ENCODE data around the gene MED13L.

MED13L gene

GRCh38 chr12:116202433-116202832 is 75.1 kb downstream of the MED13L start:
- POLR2A ChIA-PET: no interaction called here
- CTCF ChIA-PET: interaction anchor here (1.2 kb wide), 1 partner anchor 61 kb away, joined by 3 read pairs; no protein-coding TSS in a partner anchor
- no peak for DNase-seq (ENCODE audit: extremely low spot score)
- TF ChIP-seq SUZ12 (IDR thresholded peaks at IDR 0.05) (no peak), CTBP1 (IDR thresholded peaks at IDR 0.05; ENCODE audit: borderline replicate concordance) (no peak), ARNT (IDR thresholded peaks at IDR 0.05) (no peak), FOXK2 (IDR thresholded peaks at IDR 0.05) (no peak), HDGF (IDR thresholded peaks at IDR 0.05; ENCODE audit: borderline replicate concordance) (no peak), L3MBTL2 (conservative IDR thresholded peaks at IDR 0.05) (no peak), NFRKB (IDR thresholded peaks at IDR 0.05) (no peak), SP1 (IDR thresholded peaks at IDR 0.05) (no peak), LEF1 (IDR thresholded peaks at IDR 0.05; ENCODE audit: borderline replicate concordance) (no peak), ELF4 (IDR thresholded peaks at IDR 0.05) (no peak), PKNOX1 (IDR thresholded peaks at IDR 0.05) (no peak), BHLHE40 (IDR thresholded peaks at IDR 0.05; ENCODE audit: borderline replicate concordance) (no peak), ZNF384 (IDR thresholded peaks at IDR 0.05) (no peak), FOXM1 (IDR thresholded peaks at IDR 0.05; ENCODE audit: borderline replicate concordance) (no peak), FOXA1 (IDR thresholded peaks at IDR 0.05) (no peak), TARDBP (IDR thresholded peaks at IDR 0.05) (no peak)

GRCh38 chr12:116201908-116202307 is 75.6 kb downstream of the MED13L start:
- no peak for TF ChIP-seq SUZ12 (IDR thresholded peaks at IDR 0.05)
- TF ChIP-seq TARDBP (IDR thresholded peaks at IDR 0.05): no peak
- no peak for TF ChIP-seq CTBP1 (IDR thresholded peaks at IDR 0.05; ENCODE audit: borderline replicate concordance)
- ChIA-PET POLR2A (no interaction called here), CTCF (interaction anchor here (1.2 kb wide), 1 partner anchor 60 kb away, joined by 3 read pairs; no protein-coding TSS in a partner anchor)
- no peak for DNase-seq (ENCODE audit: extremely low spot score)

DNA sequence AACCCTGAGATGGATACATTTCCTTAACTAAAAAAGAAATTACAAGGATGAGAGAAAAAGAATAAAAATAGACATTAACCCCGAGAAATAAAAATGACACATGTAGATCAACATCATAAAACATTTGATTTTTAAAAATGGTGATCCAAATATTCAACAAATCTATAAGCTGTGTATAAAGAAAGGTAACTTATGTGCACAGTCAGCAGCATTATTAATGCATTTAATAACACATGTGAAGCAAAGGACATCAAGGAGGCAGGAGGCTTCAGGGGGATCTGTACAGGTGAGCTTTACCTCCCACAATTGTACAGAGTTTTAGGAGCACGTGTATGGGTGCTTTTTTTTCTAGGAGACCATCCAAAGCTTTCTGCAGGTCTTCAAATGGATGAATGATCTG is 76.1 kb downstream of the MED13L start:
- ChIA-PET POLR2A (no interaction called here), CTCF (no interaction called here)
- TF ChIP-seq NFRKB (IDR thresholded peaks at IDR 0.05) (no peak), CTBP1 (IDR thresholded peaks at IDR 0.05; ENCODE audit: borderline replicate concordance) (no peak), ELF4 (IDR thresholded peaks at IDR 0.05) (no peak), FOXK2 (IDR thresholded peaks at IDR 0.05) (no peak), HDGF (IDR thresholded peaks at IDR 0.05; ENCODE audit: borderline replicate concordance) (no peak), ZNF384 (IDR thresholded peaks at IDR 0.05) (no peak), L3MBTL2 (conservative IDR thresholded peaks at IDR 0.05) (no peak), BHLHE40 (IDR thresholded peaks at IDR 0.05; ENCODE audit: borderline replicate concordance) (no peak), FOXM1 (IDR thresholded peaks at IDR 0.05; ENCODE audit: borderline replicate concordance) (no peak), LEF1 (IDR thresholded peaks at IDR 0.05; ENCODE audit: borderline replicate concordance) (no peak), SP1 (IDR thresholded peaks at IDR 0.05) (no peak), ARNT (IDR thresholded peaks at IDR 0.05) (no peak), PKNOX1 (IDR thresholded peaks at IDR 0.05) (no peak), SUZ12 (IDR thresholded peaks at IDR 0.05) (no peak), TARDBP (IDR thresholded peaks at IDR 0.05) (no peak)
- DNase-seq (ENCODE audit: extremely low spot score): no peak

GRCh38 chr12:116200812-116201211 is 76.7 kb downstream of the MED13L start:
- ChIA-PET CTCF (no interaction called here), POLR2A (no interaction called here)

DNA sequence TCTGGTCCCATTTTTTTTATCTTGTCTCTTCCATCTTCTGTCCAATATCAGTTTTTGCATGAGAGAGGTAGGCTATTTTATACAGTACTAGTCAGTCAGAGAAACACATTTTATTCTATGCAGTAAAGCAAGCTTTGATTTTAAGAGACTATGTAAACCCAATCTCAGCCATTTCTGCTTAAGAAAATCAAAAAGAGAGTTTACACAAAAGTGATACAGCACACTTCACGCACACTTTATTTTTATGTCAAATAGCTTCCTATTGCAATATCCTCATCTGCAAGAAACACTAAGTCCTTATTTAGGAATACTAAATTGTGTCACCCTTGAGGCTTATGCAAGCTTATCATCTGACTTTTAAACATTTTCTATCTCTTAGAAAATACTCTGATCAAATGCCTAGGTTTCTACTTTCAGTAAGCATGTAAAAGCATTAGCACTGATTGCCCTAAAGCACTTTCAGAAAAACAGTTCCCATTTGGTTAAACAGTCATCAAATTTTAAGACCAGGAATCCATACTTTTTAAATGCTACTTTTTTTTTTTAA is 78.3 kb downstream of the MED13L start:
- no peak for DNase-seq (ENCODE audit: extremely low spot score)
- POLR2A ChIA-PET: no interaction called here
- CTCF ChIA-PET: no interaction called here
- TF ChIP-seq SUZ12 (IDR thresholded peaks at IDR 0.05) (no peak), ZNF384 (IDR thresholded peaks at IDR 0.05) (no peak), PKNOX1 (IDR thresholded peaks at IDR 0.05) (no peak), FOXK2 (IDR thresholded peaks at IDR 0.05) (no peak), ELF4 (IDR thresholded peaks at IDR 0.05) (no peak), BHLHE40 (IDR thresholded peaks at IDR 0.05; ENCODE audit: borderline replicate concordance) (no peak), ARNT (IDR thresholded peaks at IDR 0.05) (no peak), LEF1 (IDR thresholded peaks at IDR 0.05; ENCODE audit: borderline replicate concordance) (no peak)

More at GRCh38 chr12:116200812-116201211, 76.7 kb downstream of the MED13L start:
- TF ChIP-seq ELF4 (IDR thresholded peaks at IDR 0.05) (no peak), PKNOX1 (IDR thresholded peaks at IDR 0.05) (no peak), TARDBP (IDR thresholded peaks at IDR 0.05) (no peak), CTBP1 (IDR thresholded peaks at IDR 0.05; ENCODE audit: borderline replicate concordance) (no peak), FOXK2 (IDR thresholded peaks at IDR 0.05) (no peak), FOXM1 (IDR thresholded peaks at IDR 0.05; ENCODE audit: borderline replicate concordance) (no peak)
- no peak for DNase-seq (ENCODE audit: extremely low spot score)

Data from HEK293T (cell line).